NCI-H1436 treated with DMSO at 0.1 percent for 48 hours (cell line): Measurements from ENCODE around the gene SEC14L6.
"Not testable (repeated sequence)": the region's sequence is repeated elsewhere in the genome, so short reads cannot be mapped to it uniquely, and the experiment has no call there.

ENCODE experiments used
- DNase-seq: peaks from one replicate; lab custom pipeline; 2025; lab: John Stamatoyannopoulos, UW

SEC14L6 gene

DNA sequence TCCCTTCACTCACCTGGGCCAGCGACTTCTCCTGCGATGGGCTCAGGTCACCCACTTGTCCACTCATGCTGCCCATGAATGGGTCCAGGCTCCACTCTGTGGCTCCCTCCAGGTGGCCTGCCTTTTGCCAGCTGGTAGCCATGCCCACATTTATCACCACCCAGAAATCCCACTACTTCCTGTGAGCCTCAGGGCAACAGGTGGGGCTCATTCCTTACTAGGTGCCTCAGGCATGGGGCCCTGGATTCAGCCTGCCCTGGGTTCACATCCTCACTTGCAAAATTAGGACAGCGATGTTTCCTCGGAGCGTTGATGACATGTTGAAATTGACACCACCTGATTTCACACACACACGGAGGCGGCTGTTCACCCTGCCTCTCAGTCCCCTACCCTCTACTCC lies at the start of gene SEC14L6:
TSS of gene SEC14L6 (minus strand) at position 126 of the 400 bp plus-strand sequence. CDS start at position 67, 59 bp downstream.
- no peak for DNase-seq

DNA sequence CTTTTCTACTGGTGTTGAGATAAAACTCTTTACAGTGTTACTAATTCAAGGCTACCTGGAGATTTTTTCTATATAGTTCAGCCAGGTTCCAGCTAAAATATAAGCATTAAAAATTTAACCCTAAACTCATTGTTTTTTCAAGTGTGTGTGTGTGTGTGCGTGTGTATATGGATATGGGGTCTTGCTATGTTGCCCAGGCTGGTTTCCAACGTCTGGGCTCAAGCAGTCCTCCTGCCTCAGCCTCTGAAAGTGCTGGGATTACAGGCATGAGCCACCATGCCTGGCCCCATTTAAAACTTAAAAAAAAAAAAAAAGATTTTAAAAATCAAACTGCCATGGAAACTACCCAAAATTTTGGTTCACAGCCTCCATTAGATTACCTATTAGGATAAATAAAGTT lies 49.7 kb upstream of the SEC14L6 start:
- no peak for DNase-seq

DNA sequence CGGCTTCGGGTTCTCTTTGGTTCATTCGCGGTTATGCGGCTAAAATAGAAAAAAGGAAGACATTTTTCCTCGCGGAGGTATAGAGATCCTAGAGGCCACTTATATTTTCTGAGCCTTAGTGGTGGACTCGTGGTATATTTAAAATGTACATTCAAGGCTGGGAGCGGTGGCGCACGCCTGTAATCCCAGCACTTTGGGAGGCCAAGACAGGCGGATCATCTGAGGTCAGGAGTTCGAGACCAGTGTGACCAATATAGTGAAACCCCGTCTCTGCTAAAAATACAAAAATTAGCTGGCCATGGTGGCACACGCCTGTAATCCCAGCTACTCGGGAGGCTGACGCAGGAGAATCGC lies 45.8 kb upstream of the SEC14L6 start:
- DNase-seq = not testable (repeated sequence)

DNA sequence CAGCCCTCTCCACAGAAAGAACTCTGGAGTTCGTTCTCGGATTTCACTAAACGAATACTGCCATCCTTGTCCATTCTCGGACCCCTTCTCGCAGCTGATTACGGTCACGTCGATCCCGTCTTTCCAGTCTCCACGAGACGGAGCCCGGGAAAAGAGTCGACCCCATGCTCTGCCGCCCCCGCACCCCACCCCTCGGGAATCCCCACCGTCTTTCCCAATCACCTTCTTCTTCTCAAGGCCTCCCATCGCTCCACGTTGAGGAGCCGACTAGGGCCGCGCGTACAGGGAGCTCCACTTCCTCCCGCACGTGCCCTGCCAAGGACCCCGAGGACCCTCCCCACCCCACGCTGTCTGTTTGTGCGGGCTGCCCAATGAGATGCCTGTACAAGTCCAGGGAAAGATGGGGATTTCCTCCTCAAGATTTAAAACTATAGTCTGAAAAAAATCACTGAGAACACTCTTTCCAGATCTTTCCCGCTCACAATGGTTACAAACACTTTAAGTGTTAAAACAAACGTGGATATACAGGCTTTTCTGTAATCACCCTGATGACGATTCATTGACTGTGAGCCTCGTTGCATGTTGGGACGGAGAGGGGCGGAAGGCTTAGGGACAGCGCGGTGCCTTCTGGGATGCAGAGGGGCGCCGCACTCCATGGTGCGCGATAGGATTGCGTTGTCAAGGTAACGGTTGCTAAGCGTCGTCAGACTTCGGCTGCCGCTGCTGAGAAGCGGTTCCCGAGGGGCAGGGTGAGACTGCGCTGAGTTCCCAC lies 45.2 kb upstream of the SEC14L6 start, which contains the start of gene PES1:
TSS of gene PES1 (minus strand) at position 323 of the 772 bp plus-strand sequence. CDS start at position 246, 77 bp downstream.
- DNase-seq = peak; percentile 95

DNA sequence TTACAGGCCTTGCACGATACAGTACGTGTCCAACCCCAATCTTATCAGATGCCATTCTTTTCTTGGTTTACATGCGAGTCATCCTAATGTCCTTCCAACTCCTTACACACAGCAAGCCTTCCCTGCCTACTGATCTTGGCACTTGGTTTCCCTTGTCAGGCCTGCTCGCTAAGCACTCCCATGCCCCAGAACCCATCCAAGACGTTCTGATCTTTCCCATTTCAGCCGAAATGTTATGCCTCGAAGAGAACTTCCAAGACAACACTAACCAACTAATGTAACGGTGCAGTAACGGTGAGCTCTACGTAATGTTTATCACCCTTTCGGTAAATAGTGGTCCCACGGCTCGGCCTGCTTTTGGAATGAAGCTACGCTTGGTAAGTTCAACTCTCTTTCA lies 44.6 kb upstream of the SEC14L6 start:
- DNase-seq = no peak

DNA sequence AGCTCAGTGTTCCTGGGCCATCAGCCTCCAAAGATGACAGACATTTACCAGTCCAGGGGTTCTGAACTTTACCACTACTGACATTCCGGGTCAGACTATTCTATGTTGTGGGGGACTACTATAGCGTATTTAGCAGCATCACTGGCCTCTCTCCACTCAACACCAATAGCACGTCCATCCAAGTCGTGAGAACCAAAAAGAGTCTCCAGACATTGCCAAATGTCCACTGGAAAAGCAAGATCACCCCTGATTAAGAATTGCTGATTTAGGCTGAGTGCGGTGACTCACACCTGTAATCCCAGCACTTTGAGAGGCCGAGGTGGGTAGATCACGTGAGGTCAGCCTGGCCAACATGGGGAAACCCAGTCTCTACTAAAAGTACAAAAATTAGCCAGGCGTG lies 39.9 kb upstream of the SEC14L6 start:
- no peak for DNase-seq

DNA sequence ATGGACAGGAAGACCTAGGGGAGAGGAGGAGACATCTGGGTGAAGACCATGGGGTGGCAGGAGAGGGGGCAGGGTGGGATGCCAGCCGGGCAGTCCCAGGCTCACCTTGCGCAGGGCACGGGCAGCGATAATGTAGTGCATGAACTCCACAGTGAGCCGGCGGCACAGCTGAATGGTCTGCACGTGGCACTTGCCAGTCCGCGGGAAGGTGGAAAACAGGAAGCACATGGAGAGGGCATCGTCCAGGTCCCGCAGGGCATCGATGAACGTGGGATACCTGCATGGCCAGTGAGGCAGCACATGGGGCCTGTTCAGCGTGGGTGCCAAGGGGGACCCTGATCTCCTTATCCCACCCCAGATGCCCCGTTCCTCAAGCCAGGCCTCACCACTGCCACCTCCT lies 37.9 kb upstream of the SEC14L6 start:
- DNase-seq = no peak

DNA sequence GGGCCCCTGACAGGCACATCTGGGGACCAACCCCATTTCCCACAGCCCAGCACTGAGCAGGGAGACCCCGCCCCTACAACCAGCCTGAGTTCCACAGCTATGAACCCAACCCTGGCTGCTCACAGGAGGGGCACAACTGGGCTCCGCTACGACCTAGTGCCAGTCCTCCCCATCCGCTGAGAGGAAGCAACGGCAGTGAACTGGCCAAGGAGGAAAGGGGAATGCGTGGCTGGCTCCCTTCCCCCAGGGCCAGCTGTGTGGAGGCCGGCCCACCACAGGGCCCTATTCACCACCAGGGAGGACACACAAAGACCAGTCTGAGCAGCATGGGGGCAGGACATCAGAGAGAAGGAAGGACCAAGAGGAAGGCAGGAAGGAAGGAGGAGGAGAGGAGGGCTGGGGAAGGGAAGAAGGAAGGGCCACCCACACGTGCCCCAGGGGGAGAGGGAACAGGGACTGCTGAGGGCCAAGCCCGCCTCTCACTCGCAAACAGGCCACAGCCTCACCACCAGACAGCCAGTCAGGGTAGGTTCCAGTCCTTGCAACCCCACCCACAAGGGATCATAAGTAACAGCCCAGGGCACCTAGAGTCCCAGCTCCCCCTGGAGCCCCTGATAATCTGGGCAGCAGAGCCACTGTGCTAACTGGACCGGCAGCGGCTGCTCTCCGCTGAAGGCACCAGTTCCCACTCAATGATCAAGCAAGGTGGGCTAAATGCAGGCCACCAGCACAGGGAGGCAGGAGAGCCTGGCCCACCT lies 36.4 kb upstream of the SEC14L6 start:
- DNase-seq = no peak

DNA sequence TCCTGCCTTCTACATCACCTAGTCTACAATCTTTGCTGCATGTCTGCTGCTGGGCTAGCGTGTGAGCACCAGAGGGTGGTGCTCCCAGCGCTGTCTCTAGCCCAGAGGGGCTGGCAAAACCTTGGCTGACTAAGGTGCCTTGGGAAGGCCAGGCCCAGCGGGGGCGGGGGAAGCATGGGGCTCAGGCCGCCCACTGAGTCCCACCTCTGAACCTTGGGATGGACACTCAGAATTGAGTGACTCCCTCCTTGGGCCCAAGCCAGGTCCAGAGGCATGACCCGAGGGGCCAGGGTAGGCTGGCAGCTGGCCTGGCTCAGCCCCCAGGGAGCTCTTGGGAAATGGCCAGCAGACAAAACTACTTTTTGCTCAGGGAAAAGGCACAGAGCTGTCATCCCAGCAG lies 35.5 kb upstream of the SEC14L6 start:
- no peak for DNase-seq

DNA sequence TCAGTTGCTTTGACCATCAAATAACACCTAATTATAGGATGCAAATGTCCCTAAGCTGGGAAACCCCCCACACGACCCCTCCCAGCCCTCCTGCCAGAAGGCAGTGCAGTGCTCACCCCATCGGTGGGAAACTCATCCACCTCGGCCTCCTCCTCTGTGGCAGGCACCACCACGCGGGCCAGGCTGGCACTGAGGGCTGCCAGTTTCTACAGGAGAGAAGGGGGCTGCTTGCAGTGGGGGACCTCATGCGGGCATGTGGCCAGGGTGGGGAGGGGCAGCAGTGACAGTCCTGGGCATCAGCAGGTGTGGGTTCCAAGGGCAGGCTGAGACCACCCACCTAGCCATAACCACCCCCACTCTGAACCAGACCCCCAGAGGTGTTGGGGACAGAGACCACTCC lies 34.4 kb upstream of the SEC14L6 start:
- no peak for DNase-seq

DNA sequence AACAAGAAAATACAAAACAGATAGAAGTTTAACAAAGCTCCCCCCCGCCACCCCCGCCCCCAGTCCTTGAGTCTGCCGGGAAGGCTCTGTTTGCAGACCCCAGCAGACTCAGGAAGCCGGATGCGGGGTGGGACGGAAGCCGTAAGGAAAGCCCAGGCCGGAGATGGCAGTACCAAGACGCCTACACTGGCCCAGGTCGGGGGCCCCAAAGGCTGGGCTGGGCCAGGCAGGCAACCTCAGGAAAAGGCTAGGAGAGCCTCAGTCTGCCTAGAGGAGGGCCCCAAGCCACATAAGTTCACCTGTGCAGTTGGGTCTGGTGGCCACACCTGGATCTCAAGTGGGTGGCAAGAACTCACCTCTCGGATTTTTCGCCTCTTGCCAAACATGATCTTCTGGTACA lies 31.9 kb upstream of the SEC14L6 start:
- DNase-seq = no peak

DNA sequence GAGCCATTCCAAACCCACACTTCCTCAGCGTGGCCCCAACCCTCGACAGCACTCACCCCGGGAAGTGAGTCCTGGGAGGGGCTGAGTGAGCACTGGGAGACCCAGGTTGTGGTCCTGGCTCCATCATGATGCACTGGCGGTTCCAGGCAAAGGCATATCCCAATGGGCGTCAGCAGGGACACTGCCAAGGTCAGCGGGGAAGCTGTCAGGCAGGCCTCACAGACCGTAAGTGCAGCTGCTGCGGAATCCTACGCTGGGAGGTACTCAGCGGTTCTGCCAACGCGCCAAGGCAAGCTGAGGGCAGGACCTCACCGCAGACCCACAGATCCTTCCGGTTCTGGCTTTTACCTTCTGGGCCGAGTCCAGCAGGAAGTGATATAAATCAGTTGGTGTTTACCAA lies 29.3 kb upstream of the SEC14L6 start:
- no peak for DNase-seq

DNA sequence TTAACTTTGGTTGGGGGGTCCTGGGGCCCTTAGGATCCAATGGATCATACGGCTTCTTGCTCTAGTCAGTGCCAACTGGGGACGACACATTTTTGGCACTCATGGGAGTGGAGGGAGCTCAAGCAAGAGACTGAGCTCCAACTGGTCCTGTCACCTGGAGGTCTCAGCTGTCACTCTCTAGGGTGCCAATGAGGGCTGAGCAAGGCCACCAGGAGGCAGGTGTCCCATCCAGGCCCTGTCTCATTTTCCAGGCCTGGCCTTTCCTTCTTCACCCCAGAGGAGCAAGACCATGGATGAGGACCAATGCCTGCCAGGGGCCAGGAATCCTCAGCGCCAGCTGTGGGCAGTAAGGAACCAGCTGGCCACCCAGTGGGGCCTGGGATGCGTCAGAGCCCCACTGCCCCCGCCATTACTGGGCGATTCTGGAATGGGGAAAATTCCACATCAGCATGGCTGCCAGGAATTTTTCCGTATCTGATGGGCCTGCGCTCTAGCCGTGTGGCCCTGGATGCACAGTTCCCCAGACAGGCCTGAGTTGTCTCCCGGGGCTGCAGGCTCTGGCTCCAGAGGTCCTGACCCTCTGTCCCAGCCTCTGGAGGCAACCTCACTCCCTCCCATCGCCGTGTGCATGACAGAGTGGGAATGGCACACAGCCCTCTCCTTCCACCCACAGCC lies 28.6 kb upstream of the SEC14L6 start:
- no peak for DNase-seq

DNA sequence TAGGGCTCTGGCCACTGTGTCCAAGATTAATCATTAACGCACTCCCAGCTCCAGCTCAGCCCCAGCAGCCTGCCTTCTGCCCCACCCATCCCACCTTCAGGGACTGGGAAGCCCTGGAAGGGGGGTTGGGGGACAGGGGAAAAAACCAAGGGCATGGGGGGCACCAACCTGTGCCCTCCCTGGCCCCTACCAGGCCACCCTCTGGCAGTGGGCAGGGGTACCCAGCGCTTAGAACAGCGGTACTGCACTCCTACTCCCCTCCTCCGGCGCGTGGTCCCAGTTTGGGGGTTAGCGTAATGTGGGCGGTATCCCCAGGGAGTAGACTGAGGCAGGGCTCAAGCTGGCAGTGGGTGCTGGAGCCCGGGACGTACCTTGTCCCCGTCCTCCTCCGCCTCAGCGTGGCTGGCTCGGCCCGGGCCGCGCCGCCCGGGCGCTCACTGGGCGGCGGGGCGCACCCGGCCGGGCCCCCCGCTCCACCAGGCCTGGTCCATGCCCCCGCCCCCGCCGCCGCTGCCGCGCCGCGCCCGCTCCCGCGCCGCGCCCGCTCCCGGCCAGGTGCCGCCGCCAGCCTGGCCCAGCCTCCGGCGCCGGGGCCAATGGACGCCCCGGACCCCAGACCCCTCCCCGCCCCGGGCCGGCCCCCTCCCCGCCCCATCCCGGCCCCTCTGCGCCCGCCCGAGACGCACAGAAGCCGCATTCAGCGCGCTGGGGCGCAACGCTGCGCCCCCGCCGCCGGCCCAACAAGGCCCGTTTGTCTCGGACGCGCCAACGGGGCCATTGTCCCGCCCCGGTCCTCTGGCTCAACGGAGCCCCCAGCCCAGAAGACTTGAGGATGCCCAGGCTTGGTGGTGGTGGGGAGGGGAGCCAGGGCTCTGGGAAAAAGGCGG lies 27.8 kb upstream of the SEC14L6 start, which contains the start of gene GAL3ST1:
TSS of gene GAL3ST1 (minus strand) at position 571 of the 887 bp plus-strand sequence. CDS start 17,273 bp downstream, outside the sequence.
- DNase-seq = no peak

DNA sequence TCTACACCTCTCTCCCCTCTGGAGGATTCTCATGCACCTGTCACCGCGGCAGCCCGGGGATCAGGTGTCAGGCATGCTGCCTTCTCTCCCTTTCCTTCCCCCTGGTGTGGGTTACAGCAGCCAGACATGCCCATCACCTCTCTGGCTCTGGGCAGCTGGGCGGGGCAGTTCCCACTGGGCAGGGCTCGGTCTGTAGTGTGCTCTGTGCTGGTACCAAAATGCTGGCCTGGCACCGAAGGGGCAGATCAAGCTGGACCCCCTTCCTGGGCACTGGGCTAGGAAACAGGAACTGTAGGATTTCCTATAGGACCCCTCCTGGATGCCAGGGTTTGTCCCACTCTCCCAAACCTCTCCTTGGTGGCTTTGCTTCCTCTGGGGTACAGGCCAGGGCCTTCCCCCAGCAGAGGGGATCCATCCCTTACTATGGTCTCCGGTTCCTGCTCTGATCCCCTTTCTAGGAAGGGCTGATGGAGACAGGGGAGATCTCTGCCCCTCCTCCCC lies 27.1 kb upstream of the SEC14L6 start:
- no peak for DNase-seq

DNA sequence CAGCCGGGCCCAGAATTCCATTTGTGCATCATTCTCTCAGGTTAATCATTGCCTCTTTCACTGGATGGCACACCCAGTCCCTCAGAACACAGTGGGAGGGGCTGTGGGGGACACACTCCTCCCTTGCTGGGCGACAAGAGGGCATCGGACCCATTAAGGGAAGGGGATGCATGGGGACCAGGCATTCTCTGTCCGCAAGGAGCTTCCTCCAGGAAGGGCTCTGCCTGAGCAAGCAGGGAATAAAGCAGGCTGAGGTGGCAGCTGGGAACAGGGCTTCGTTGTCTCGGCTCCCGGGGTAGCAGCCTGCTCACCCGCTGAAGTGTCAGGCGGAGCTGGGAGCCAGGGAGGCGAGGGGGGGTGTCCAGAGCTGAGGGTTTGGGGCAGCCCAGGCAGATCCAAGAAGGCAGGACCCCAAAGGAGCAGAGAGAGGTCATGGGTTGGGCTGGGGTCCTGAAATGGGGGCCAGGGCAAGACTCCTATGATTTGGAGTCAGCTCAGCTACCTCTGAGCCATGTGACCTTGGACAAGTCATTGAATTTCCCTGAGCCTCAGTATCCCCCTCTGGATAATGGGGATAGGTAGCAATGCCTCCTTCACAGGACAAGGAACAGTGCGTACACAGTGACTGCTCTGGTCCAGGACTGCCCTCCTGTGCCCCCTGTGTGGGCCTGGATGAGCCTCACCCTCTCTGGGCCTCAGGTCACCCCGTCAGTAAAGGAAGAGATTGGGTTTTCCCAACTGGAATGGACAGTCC lies 26.5 kb upstream of the SEC14L6 start:
- DNase-seq = no peak

DNA sequence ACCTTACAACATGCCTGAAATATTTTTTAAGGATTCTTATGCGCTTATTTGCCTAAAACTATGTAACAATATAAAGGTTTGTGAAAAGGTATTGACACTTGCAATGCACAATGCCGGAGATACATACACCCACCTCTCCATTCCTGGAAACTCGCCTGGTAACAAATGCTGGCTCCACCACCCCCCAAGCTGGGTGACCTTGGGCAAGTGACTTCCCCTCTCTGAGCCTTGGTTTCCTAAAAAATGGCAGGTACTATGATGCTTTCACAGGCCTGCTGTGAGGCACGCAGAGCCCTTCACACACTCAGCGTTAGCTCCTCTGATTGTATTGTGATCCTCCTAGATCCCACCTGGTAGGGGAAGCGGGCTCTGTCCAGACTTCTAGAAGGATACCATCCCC lies 25.7 kb upstream of the SEC14L6 start:
- DNase-seq = no peak

DNA sequence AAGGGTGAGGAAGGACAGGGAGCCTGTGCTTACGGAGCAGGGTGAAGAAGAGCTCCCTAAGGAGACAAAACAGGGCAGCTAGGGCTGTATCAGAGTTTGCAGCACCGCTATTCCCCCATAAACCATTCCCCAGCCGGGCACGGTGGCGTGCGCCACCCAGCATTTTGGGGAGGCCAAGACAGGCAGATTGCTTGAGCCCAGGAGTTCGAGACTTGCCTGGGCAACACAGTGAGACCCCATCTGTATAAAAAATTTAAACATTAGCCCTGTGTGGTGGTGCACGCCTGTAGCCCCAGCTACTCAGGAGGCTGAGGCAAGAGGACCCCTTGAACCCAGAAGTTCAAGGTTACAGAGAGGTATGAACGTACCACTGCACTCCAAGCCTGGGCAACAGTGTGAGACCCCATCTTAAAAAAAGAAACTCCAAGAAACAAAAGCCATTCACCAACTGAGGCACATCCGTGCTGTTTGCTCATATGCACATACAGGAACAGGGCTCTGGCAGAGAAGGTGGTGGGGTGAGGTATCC lies 23.2 kb upstream of the SEC14L6 start:
- no peak for DNase-seq

DNA sequence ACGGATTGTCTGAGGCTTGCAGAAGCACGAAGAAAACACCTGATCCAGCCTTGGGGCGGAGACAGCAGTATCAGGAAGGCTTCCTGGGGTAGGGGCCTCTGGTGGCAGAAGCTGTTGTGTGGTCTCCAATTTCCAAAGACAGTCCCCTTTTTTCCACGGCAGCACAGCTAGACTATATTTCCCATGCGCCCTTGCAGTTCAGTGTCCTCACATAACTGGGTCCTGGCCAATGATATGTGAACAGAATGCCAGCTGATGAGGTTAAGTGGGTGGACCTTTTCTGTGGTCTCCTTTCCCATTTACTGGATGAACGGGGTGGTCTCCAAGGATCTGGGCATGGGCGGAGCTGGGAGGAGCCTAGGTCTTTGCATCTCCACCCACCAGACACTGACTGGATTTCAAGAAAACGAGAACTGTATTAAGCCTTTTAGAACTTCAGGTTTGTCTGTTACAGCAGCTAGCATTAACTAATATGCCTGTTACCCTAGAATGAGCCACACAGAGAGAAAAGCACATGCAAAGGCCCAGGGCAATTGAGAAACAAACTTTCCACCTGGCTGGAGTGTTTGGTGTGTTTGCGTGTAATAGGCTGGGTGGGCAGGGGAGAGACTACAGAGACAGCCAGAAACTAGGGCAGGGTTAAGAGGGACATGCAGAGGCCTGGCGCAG lies 21.7 kb upstream of the SEC14L6 start:
- DNase-seq = no peak

DNA sequence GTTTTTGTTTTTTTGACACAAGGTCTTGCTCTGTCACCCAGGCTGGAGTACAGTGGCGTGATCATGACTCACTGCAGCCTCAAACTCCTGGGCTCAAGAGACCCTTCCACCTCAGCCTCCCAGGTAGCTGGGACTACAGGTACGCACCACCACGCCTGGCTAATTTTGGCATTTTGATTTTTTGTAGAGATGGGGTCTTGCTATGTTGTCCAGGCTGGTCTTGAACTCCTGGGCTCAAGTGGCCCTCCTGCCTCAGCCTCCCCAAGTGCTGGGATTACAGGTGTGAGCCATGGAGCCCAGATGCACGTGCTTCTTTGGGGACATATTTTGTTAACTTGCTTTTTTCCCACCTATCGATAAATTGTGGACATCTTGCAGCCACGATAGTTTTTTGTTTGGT lies 20.7 kb upstream of the SEC14L6 start:
- DNase-seq = not testable (repeated sequence)
